Large intestine (tissue), 3 donors: ENCODE measurements around the gene ZNF565. TPM values are rescaled to one million over a fixed set of nuclear protein-coding genes. Genes with fewer than 3 reads are reported as not detected.
"Not testable (repeated sequence)": the region's sequence is repeated elsewhere in the genome, so short reads cannot be mapped to it uniquely, and the experiment has no call there.

ENCODE experiments used
- DNase-seq, 2 donors: peaks; one replicate each; pipeline versions ENCODE4 v3.0.0 to v3.0.0-alpha.2; 2013
- H3K27ac ChIP-seq: one replicate; pipeline ENCODE4 v1.5.1; 2013; ENCODE audit warnings: low read length
- H3K27me3 ChIP-seq: 2 replicates; pipeline ENCODE4 v1.6.1; 2013; ENCODE audit warnings: low read length; ENCODE audit not compliant: control insufficient read depth, insufficient read depth
- H3K36me3 ChIP-seq: 2 replicates; pipeline ENCODE4 v1.6.1; 2013; ENCODE audit warnings: low read length; ENCODE audit not compliant: control insufficient read depth, insufficient read depth
- H3K4me1 ChIP-seq: one replicate; pipeline ENCODE4 v1.6.1; 2013; ENCODE audit warnings: low read length; ENCODE audit not compliant: control insufficient read depth, insufficient read depth
- H3K4me3 ChIP-seq: one replicate; pipeline ENCODE4 v1.5.1; 2013; ENCODE audit warnings: low read length
- H3K9me3 ChIP-seq: one replicate; pipeline ENCODE4 v1.6.1; 2013; ENCODE audit warnings: mild to moderate bottlenecking, low read depth, low read length, moderate library complexity; ENCODE audit not compliant: control insufficient read depth
- WGBS: methylation state at CpG from one replicate; pipeline ENCODE4 v1.1.5; 2013; ENCODE audit warnings: low lambda C conversion rate; ENCODE audit not compliant: insufficient coverage; 5-methylcytosine and 5-hydroxymethylcytosine counted together
- polyA plus RNA-seq: library from polyadenylated mRNA; unstranded; fragments of 120-200 nt; gene quantifications from one replicate; pipeline ENCODE4 v1.2.1, GENCODE V29; 2013

ZNF565 gene
- polyA plus RNA-seq, 1 donor, result 5.3 TPM

DNA sequence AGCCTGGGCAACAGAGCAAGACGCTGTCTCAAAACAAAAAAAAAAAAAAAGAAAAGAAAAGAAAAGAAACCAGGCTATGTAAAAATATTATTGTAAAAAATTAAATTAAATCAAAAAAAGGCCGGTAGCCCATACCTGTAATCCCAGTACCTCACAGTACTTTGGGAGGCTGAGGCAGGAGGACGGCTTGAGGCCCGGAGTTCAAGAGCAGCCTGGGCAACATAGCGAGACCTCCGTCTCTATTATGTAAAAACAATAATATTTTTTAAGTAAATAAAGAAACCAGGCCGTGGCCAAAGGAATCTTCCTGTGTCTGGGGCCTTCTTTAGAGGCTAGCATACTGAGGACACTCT, 75.4 kb downstream of the ZNF565 start:
- H3K36me3 ChIP-seq, result peaks cover 17% of the 10 kb centered on the region
- H3K27me3 ChIP-seq, result no peaks in the 10 kb centered on the region
- peak overlapping the region; percentile 98 for H3K4me3 ChIP-seq
- WGBS, result 71% methylated on average over 2 of the region's 7 CpGs
- DNase-seq, result no peak
- H3K27ac ChIP-seq, result peak overlapping the region; percentile 98
- H3K4me1 ChIP-seq, result peaks cover 14% of the 10 kb centered on the region
- H3K9me3 ChIP-seq, result no peaks in the 10 kb centered on the region

- Histone ChIP-seq H3K4me1 (peaks cover 14% of the 10 kb centered on the region), H3K4me3 (no peak overlapping the region), H3K36me3 (peaks cover 5% of the 10 kb centered on the region), H3K27me3 (no peaks in the 10 kb centered on the region), H3K9me3 (no peaks in the 10 kb centered on the region), H3K27ac (peak overlapping the region; percentile 14)
- DNase-seq, result peak in 1 of 2 donors; percentile 44
- 100% methylated on average over 2 of the region's 12 CpGs for WGBS
Measured at GRCh38 chr19:36136964-36137686, 77.3 kb downstream of the ZNF565 start.

- DNase-seq, H3K9me3 ChIP-seq, H3K27me3 ChIP-seq, H3K4me3 ChIP-seq, H3K4me1 ChIP-seq, H3K36me3 ChIP-seq, H3K27ac ChIP-seq: not testable (repeated sequence)
- WGBS, result no CpG with 5 or more reads among the region's 4 CpGs
Measured at GRCh38 chr19:36134867-36135266, 79.6 kb downstream of the ZNF565 start.

Other genes starting within 250 kb of the ZNF565 start
- 23.4 TPM for gene SDHAF1, start 219.5 kb downstream of the ZNF565 start, polyA plus RNA-seq
- gene SYNE4, start 205.9 kb downstream of the ZNF565 start, polyA plus RNA-seq, result 9.8 TPM
- 13.8 TPM for gene ALKBH6, start 200.5 kb downstream of the ZNF565 start, polyA plus RNA-seq
- gene CLIP3, start 181.8 kb downstream of the ZNF565 start, polyA plus RNA-seq, result 21.5 TPM
- gene THAP8, start 160.4 kb downstream of the ZNF565 start, polyA plus RNA-seq, result 9.1 TPM
- gene WDR62, start 159.8 kb downstream of the ZNF565 start, polyA plus RNA-seq, result 2.6 TPM
- 0.09 TPM for gene OVOL3, start 103.5 kb downstream of the ZNF565 start, polyA plus RNA-seq
- gene POLR2I, start 99.8 kb downstream of the ZNF565 start, polyA plus RNA-seq, result 47.5 TPM
- gene TBCB, start 99.2 kb downstream of the ZNF565 start, polyA plus RNA-seq, result 95.3 TPM
- gene CAPNS1, start 74.6 kb downstream of the ZNF565 start, polyA plus RNA-seq, result 516 TPM
- 11.5 TPM for gene COX7A1, start 62.2 kb downstream of the ZNF565 start, polyA plus RNA-seq
- 71.8 TPM for gene ZNF146, start 441 bp upstream of the ZNF565 start, polyA plus RNA-seq
- 8.7 TPM for gene ZFP14, start 164.5 kb upstream of the ZNF565 start, polyA plus RNA-seq
- gene ZFP82, start 204.0 kb upstream of the ZNF565 start, polyA plus RNA-seq, result 6.4 TPM